COLO829 (cell line): Measurements from ENCODE around the gene C19orf81.
"Not testable (repeated sequence)": the region's sequence is repeated elsewhere in the genome, so short reads cannot be mapped to it uniquely, and the experiment has no call there.

ENCODE experiments used
- DNase-seq: peaks from one replicate; pipeline ENCODE4 v3.0.0; 2012; ENCODE audit warnings: low spot score

Gene C19orf81

DNA sequence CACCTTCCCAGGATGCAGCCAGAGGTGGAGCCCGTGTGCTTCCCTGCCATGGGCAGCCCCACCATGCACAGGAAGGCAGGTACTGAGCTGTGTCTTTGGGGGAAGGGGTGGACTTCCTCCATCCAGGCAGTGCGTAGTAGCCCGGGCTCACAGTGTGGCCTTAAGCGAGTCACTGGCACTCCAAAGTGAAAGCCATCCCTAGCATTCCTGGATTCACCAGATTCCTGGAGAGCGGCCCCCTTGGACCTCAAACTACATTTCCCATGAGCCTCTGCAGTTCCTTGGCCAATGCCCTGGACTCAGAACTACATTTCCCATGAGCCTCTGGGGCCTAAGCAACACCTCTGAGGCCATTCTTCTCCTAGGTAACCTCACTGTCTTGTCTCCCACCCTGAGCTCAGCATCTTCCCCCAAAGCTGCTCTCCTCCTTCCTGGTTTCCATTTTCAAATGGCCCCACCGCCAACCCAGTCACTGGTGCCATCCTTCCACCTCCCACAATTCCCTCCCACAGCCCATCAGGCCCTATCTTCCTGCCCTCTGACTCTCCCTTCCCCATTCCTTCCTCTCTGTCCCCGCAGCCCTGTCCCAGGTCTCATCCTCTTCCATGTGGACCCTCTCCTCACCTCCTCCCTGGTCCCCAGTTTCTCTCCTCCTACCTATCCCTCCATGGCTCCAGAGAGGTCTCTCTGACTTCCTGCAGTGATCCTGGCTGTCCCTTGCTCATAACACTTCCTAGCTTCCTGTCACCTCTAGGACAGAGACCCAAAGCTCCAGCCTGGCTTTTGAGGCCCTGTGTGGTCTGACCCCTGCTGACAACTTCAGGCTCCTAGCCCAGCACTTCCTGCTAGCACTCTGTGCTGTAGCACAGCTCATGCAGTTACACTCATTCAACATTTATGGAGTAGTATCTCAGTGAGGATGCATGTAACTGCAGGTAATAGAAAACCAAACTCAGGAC lies at the start of gene C19orf81:
TSS of gene C19orf81 (plus strand) at position 13 of the 959 bp plus-strand sequence. CDS start at position 13, 0 bp downstream.
- DNase-seq, result no peak

DNA sequence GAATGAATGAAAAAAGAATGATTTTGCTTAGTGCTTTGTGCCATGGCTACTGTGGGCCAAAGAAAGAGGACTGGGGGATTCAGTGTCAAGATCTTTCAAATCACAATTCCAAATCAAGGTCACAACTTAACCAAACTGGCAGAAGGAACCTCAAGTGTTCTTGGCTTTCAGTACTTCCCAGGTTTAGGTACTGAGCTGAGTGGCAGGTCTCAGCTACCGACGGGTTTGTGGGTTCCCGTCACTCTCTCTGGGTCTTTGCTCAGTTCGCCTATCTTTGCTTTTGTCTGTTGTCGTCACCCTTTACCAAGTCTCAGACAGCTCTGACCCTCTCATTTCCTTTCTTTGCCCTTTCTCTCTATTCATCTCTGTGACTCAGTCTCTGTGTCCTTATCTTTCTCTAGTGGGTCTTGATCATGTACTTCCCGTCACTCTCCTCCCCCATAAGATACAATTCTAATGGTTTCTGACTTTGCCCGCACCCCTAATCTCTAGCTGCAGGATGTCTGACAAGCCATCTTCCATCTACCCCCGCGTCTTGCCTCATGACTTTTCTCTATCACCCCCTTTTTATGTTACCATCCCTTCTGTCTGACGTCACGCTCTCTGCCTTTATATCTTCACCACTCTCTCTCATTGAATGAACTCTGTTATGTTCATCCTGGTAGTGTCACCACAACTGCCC lies 47.7 kb upstream of the C19orf81 start:
- DNase-seq, result no peak

GRCh38 chr19:50602089-50602422 lies 47.2 kb upstream of the C19orf81 start:
- DNase-seq, result no peak

- DNase-seq, result no peak
These were observed 46.7 kb upstream of the C19orf81 start for GRCh38 chr19:50602496-50602895.

DNA sequence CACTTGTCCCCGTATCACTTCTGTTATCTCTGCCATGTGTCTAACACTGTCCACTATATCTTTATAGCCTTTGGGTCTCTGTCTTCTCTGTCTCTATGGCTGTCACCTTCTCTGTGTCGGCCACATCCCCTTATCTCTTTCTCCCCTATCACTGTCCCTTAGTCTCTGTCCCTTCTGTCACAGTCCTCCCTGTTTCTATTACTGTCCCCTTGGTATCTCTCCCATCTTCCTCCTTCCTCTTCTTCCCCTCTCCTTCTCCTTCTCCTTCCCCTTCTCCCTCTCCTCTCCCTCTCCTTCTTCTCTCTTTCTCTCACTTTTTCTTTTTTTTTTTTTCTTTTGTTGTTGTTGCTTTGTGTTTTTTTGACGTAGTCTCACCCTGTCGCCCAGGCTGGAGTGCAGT lies 46.3 kb upstream of the C19orf81 start:
- no peak for DNase-seq

DNA sequence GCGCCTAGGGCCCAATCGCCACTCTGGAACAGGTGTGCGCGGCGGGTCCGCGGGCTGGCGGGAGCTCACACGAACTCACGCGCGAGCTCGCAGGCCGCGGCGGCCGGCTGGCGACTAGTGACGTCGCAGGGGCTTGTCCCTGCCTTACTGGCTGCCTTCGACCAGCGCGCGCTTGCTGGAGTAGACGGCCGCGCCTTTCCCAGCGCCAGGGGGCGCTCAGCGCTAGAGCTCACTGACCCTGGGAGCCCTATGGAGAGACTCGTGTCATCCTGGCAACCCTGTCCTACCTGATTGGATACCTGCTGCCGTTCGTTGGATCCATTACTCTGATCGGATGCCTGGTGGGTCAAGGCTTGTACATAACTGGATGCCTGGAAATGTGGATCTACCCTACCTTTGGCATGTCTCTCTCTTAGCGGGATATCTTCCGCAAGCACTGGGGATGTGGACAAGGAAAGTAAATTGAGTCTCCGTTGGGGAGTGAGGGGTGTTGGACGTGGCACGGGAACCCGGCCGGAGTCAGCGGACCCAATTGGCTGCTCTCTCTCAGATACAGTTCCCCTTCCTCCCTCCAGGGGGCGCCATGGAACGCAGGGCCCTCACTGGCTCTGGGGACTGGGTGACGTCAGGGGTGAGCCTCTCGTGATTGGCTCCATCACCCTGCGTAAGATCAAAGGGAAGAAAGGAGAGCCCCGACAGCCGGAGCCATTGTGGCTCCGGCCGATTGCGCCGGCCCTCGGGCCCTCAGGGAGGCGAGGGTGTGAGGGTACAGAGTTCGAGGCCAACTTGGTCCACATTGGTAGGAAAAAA lies 44.8 kb upstream of the C19orf81 start:
- DNase-seq, result not testable (repeated sequence)

GRCh38 chr19:50606059-50606836 lies 43.0 kb upstream of the C19orf81 start:
- not testable (repeated sequence) for DNase-seq

GRCh38 chr19:50607388-50607787 lies 41.9 kb upstream of the C19orf81 start:
- no peak for DNase-seq

DNA sequence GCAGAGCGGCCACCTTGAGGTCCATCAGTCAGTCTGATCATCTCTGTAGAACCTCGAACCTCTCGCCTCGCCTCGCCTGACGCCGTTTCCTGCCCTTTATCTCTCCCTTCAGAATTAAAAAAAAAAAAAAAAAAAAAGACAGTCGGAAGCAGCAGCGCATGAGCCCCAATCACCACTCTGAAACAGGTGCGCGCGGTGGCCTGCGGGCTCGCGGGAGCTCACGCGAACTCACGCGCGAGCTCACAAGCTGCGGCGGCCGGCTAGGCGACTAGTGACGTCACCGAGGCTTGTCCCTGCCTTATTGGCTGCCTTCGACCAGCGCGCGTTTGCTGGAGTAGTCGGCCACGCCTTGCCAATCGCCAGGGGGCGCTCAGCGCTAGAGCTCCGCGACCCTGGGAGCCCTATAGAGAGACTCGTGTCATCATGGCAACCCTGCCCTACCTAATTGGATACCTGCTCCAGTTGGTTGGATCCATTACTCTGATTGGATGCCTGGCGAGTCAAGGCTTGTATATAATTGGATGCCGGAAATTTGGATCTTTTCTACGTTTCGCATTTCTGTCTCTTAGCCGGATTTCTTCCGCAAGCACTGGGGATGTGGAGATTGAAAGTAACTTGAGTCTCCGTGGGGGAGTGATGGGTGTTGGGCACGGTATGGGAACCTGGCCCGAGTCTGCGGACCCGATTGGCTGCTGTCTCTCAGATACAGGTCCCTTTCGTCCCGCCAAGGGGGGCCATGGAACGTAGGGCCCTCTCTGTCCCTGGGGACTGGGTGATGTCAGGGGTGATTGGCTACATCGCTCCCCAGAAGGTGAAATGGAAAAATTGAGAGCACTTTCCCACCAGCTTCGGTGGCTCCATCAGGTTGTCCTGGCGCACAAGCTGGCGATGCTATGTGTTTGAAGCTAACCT lies 41.1 kb upstream of the C19orf81 start:
- peak; percentile 92 for DNase-seq

GRCh38 chr19:50612504-50613404 lies 36.5 kb upstream of the C19orf81 start:
- DNase-seq, result not testable (repeated sequence)

DNA sequence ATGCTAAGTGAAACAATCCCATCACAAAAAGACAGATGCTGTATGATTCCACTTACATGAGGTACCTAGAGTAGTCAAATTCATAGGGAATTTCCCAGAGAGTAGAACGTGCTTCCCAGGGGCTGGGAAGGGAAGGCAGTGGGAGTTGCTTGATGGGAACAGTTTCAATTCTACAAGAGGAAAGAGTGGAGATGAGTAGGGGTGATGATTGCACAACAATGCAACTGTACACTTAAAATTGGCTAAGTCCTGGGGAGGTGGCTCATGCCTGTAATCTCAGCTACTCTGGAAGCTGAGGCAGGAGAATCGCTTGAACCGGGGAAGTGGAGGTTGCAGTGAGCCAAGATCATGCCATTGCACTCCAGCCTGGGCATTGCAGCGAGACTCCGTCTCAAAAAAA lies 30.9 kb upstream of the C19orf81 start:
- not testable (repeated sequence) for DNase-seq

DNA sequence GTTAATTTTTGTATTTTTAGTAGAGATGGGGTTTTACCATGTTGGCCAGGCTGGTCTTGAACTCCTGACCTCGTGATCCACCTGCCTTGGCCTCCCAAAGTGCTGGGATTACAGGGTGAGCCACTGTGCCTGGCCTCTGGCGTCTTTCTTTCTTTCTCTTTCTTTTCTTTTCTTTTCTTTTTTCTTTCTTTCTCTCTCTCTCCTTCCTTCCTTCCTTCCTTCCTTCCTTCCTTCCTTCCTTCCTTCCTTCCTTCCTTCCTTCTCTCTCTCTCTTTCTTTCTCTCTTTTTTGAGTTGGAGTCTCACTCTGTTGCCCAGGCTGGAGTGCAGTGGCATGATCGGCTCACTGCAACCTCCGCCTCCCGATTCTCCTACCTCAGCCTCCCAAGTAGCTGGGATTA lies 30.1 kb upstream of the C19orf81 start:
- not testable (repeated sequence) for DNase-seq

DNA sequence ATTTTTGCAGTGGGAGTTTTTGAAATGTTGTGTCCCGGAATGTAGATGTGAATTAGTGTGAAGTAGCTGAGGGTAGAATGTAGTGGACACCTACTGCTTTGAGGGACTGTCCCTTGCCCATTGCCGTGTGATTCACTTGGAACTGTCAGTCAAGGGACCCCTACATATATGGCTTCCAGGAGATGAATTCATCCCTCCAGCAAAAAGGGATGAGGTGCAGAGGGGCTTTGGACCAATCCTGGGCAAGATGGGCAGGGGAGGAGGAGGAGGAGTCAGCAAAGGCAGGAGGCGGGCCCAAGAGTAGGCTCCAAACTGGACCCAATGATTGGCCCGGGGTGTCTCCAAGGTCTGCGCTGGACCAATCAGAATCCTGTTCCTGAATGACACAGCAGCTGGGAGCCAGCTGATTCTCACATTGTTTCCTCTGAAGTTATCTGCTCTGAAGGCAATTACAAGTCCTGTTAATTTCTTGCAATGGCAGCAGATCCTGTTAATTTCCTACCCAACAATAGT lies 28.8 kb upstream of the C19orf81 start:
- not testable (repeated sequence) for DNase-seq

- DNase-seq, result no peak
These were observed 24.2 kb upstream of the C19orf81 start for GRCh38 chr19:50624949-50625600.

DNA sequence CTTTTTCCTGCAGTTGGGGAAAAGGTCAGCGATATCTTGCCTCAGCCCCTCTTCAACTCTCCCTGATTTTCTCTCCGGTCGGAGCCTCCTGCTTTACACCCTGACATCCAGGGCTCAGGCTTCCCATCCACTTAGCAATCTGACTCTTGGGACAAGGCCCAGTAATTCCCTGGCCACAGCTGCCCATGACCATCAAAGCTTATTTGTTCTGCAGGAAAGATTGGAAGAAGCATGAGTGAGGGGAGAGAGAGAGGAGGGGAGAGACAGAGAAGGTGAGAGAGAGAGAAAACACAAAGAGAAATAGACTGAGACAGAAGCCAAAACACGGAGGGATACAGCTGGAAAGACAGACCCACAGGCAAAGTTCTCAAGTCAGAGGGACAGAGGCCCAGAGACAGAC lies 23.2 kb upstream of the C19orf81 start:
- no peak for DNase-seq

DNA sequence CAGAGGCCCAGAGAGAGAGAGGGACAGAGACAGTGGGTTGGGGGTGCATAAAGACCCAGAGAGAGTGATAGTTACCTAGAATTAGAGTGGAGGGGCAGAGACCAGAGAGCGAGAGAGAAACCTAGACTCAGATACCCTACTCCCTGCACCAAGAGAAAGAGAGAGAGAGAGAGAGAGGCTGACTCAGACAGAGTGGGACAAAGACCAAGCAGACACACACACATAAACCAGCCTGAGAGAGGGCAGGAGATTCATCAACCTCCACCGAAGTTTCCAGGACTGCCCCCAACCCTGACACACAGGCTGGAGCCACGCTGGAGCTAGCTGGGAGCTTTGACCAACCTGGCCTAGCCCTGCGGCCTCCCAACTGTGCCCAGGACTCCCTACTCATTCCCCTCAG lies 22.4 kb upstream of the C19orf81 start:
- DNase-seq, result no peak

- no peak for DNase-seq
These were observed 21.1 kb upstream of the C19orf81 start for GRCh38 chr19:50628146-50628545.

GRCh38 chr19:50628551-50628950 lies 20.7 kb upstream of the C19orf81 start:
- no peak for DNase-seq

GRCh38 chr19:50629194-50629593 lies 20.1 kb upstream of the C19orf81 start:
- no peak for DNase-seq
